IMR-90 (cell line): Measurements from ENCODE around the gene RPAP2. TPM values are rescaled to one million over a fixed set of nuclear protein-coding genes. Genes with fewer than 3 reads are reported as not detected.

Source experiments
- ATAC-seq: fragments of 200-7000 bp; cut with Tn5 transposase; 2 replicates; pipeline ENCODE4 v1.9.1; 2020; ENCODE audit warnings: low read depth, mild to moderate bottlenecking, moderate library complexity
- BruUV-seq: library from RNA; stranded (reverse); fragments of 400-500 nt; replicated peaks from 2 replicates; lab custom pipeline; 2021; lab: Mats Ljungman, UMichigan
- CTCF ChIA-PET: fragments of 300-600 bp; formaldehyde crosslinking; extraction: SDS; loops from one replicate; lab custom pipeline; 2021; ENCODE audit warnings: antibody characterized with exemption; lab: Yijun Ruan, JAX
- POLR2A ChIA-PET: fragments of 300-600 bp; sonication (Branson Sonifier 250); formaldehyde crosslinking; loops from one replicate; lab custom pipeline; 2022; ENCODE audit warnings: antibody characterized with exemption; ENCODE audit not compliant: unreplicated experiment; lab: Charles Lee
- DNase-seq: peaks from one replicate; pipeline ENCODE4 v3.0.0; 2013
- H2AFZ ChIP-seq: replicated peaks from 2 replicates; pipeline ENCODE3; 2013; ENCODE audit warnings: low read length, mild to moderate bottlenecking; ENCODE audit not compliant: poor library complexity
- H2AK5ac ChIP-seq: 2 replicates; pipeline ENCODE4 v1.6.1; 2013; ENCODE audit warnings: low read depth, low read length, inconsistent platforms
- H2AK9ac ChIP-seq: replicated peaks from 2 replicates; pipeline ENCODE3; 2013; ENCODE audit warnings: mild to moderate bottlenecking, low read depth, low read length, moderate library complexity; ENCODE audit not compliant: poor library complexity
- H2BK120ac ChIP-seq: 2 replicates; pipeline ENCODE4 v1.6.1; 2013; ENCODE audit warnings: low read depth, low read length, inconsistent platforms
- H2BK15ac ChIP-seq: 3 replicates; pipeline ENCODE4 v1.6.1; 2013; ENCODE audit warnings: low read depth, low read length, inconsistent platforms
- H2BK20ac ChIP-seq: 2 replicates; pipeline ENCODE4 v1.6.1; 2013; ENCODE audit warnings: low read depth, mild to moderate bottlenecking, inconsistent platforms, low read length, moderate library complexity
- H2BK5ac ChIP-seq: 2 replicates; pipeline ENCODE4 v1.6.1; 2013; ENCODE audit warnings: mild to moderate bottlenecking, low read depth, low read length, inconsistent platforms; ENCODE audit not compliant: poor library complexity, severe bottlenecking
- H3K14ac ChIP-seq: replicated peaks from 2 replicates; pipeline ENCODE4 v1.6.1; 2013; ENCODE audit warnings: low read depth, low read length, inconsistent platforms
- H3K18ac ChIP-seq: 2 replicates; pipeline ENCODE4 v1.6.1; 2013; ENCODE audit warnings: low read depth, low read length, control low read depth
- H3K23ac ChIP-seq: 2 replicates; pipeline ENCODE4 v1.6.1; 2013; ENCODE audit warnings: low read depth, low read length, inconsistent platforms
- H3K27ac ChIP-seq: 2 replicates; pipeline ENCODE4 v1.5.1; 2013; ENCODE audit warnings: mild to moderate bottlenecking, control low read depth, low read length; ENCODE audit not compliant: insufficient read depth
- H3K27me3 ChIP-seq: 2 replicates; pipeline ENCODE4 v1.6.1; 2013; ENCODE audit warnings: low read length; ENCODE audit not compliant: control insufficient read depth, insufficient read depth
- H3K36me3 ChIP-seq: 2 replicates; pipeline ENCODE4 v1.6.1; 2013; ENCODE audit warnings: low read length, mixed read lengths; ENCODE audit not compliant: control insufficient read depth, insufficient read depth
- H3K4ac ChIP-seq: 2 replicates; pipeline ENCODE4 v1.6.1; 2013; ENCODE audit warnings: low read depth, low read length, inconsistent platforms
- H3K4me1 ChIP-seq: 2 replicates; pipeline ENCODE4 v1.6.1; 2013; ENCODE audit warnings: low read length, mixed read lengths; ENCODE audit not compliant: control insufficient read depth, insufficient read depth
- H3K4me2 ChIP-seq: 2 replicates; pipeline ENCODE4 v1.6.1; 2013; ENCODE audit warnings: low read depth, mild to moderate bottlenecking, control low read depth, low read length, moderate library complexity
- H3K4me3 ChIP-seq: 2 replicates; pipeline ENCODE4 v1.5.1; 2013; ENCODE audit warnings: low read depth, mild to moderate bottlenecking, control low read depth, low read length, moderate library complexity; ENCODE audit not compliant: insufficient read depth
- H3K56ac ChIP-seq: 2 replicates; pipeline ENCODE4 v1.6.1; 2013; ENCODE audit warnings: low read length, inconsistent platforms; ENCODE audit not compliant: insufficient read depth; ENCODE audit errors: extremely low read depth
- H3K79me1 ChIP-seq, 2 experiments: 2 replicates each; pipeline ENCODE4 v1.6.1; 2013; ENCODE audit warnings: low read length in 2 of 2, inconsistent platforms in 1 of 2, low read depth in 1 of 2
- H3K9ac ChIP-seq: 2 replicates; pipeline ENCODE4 v1.6.1; 2013; ENCODE audit warnings: low read depth, low read length, control low read depth
- H3K9me1 ChIP-seq: 2 replicates; pipeline ENCODE4 v1.6.1; 2013; ENCODE audit warnings: low read length, inconsistent platforms; ENCODE audit not compliant: insufficient read depth
- H3K9me3 ChIP-seq: 2 replicates; pipeline ENCODE4 v1.6.1; 2013; ENCODE audit warnings: low read length; ENCODE audit not compliant: control insufficient read depth, insufficient read depth
- H4K20me1 ChIP-seq: 2 replicates; pipeline ENCODE4 v1.6.1; 2013; ENCODE audit warnings: low read length, inconsistent platforms; ENCODE audit not compliant: insufficient read depth
- H4K5ac ChIP-seq: 2 replicates; pipeline ENCODE4 v1.6.1; 2013; ENCODE audit warnings: mild to moderate bottlenecking, low read depth, low read length, control low read depth
- H4K8ac ChIP-seq, 2 experiments: 2 replicates each; pipeline ENCODE4 v1.6.1; 2013; ENCODE audit warnings: low read depth in 2 of 2, low read length in 2 of 2, control low read depth in 1 of 2, inconsistent platforms in 1 of 2
- H4K91ac ChIP-seq: 2 replicates; pipeline ENCODE4 v1.6.1; 2013; ENCODE audit warnings: low read depth, low read length, inconsistent platforms; ENCODE audit not compliant: insufficient read depth
- CTCF ChIP-seq: conservative IDR thresholded peaks from 2 replicates; pipeline ENCODE4 v1.5.1; 2012; ENCODE audit warnings: mild to moderate bottlenecking, low read depth, low read length, improper control_type of control experiment
- MXI1 ChIP-seq: IDR thresholded peaks from 2 replicates; pipeline ENCODE4 v1.6.1; 2012; ENCODE audit warnings: low read depth, mild to moderate bottlenecking, low read length, moderate library complexity, borderline replicate concordance
- NFE2L2 ChIP-seq: fragments of 150-350 bp; IDR thresholded peaks from 2 replicates; pipeline ENCODE4 v1.6.1; 2016; ENCODE audit warnings: low read depth, mild to moderate bottlenecking, low read length
- POLR2A ChIP-seq: IDR thresholded peaks from 2 replicates; pipeline ENCODE4 v1.6.1; 2012; ENCODE audit warnings: mild to moderate bottlenecking, low read depth, low read length
- RCOR1 ChIP-seq: IDR thresholded peaks from 2 replicates; pipeline ENCODE4 v1.6.1; 2012; ENCODE audit warnings: mild to moderate bottlenecking, low read length, improper control_type of control experiment; ENCODE audit not compliant: insufficient replicate concordance
- WGBS, 2 experiments: methylation state at CpG; one replicate each; pipeline versions ENCODE4 v1.1.5 to v1.1.7; 2013; ENCODE audit warnings: missing lambda C conversion rate in 2 of 2; ENCODE audit not compliant: insufficient read length in 1 of 2; ENCODE audit errors: extremely low coverage in 2 of 2; 5-methylcytosine and 5-hydroxymethylcytosine counted together
- dilution Hi-C: fragments of 300-500 bp; cut with HindIII; formaldehyde crosslinking; loops from one replicate; pipeline ENCODE4 v1.14.3; 2018; ENCODE audit warnings: low sequenced_read_pairs; ENCODE audit not compliant: unreplicated experiment
- in situ Hi-C: fragments of 300-500 bp; cut with MboI; formaldehyde crosslinking; loops from 3 replicates; pipeline ENCODE4 v1.14.3; 2019; ENCODE audit warnings: low sequenced_read_pairs, inconsistent platforms, mixed read lengths
- intact Hi-C: fragments of 100-400 bp; cut with micrococcal nuclease; formaldehyde crosslinking; loops from 2 replicates; pipeline ENCODE4 v1.10.0; 2022
- polyA plus RNA-seq, 3 experiments: library from polyadenylated mRNA; depleted of rRNA; stranded (reverse); fragments of >200 nt; gene quantifications; 2 replicates each; pipeline ENCODE4 v1.2.3, GENCODE V29; 2012; ENCODE audit warnings: low replicate concordance in 1 of 3
- total RNA-seq: library from RNA; depleted of rRNA; stranded (reverse); fragments of >200 nt; gene quantifications from 2 replicates; pipeline ENCODE4 v1.2.3, GENCODE V29; 2012

The RPAP2 gene
- total and polyA plus RNA-seq, 2 of the 4 experiments (the other 2 are of a cell fraction) = 7.1 to 13.6 TPM

GRCh38 chr1:92342401-92342800 is 43.5 kb downstream of the RPAP2 start:
- Histone ChIP-seq H3K4me2 (no peak overlapping the region), H3K4ac (no peak overlapping the region), H3K4me1 (no peaks in the 10 kb centered on the region), H2BK20ac (no peak overlapping the region), H2BK5ac (no peak overlapping the region), H3K9me3 (no peaks in the 10 kb centered on the region), H3K36me3 (peaks cover 6% of the 10 kb centered on the region), H3K9ac (no peak overlapping the region), H3K4me3 (no peak overlapping the region), H3K23ac (no peak overlapping the region), H4K5ac (no peak overlapping the region), H2AFZ (no peak overlapping the region), H2AK9ac (no peak overlapping the region), H4K91ac (no peak overlapping the region), H3K14ac (no peak overlapping the region), H4K8ac (no peak overlapping the region), H3K79me1 (no peaks in the 10 kb centered on the region; a peak in 1 of 4 replicates), H4K20me1 (no peaks in the 10 kb centered on the region), H3K27ac (no peak overlapping the region), H3K27me3 (no peaks in the 10 kb centered on the region), H3K18ac (no peak overlapping the region), H2AK5ac (no peak overlapping the region), H3K56ac (no peak overlapping the region), H2BK120ac (no peak overlapping the region), H2BK15ac (no peak overlapping the region), H3K9me1 (no peaks in the 10 kb centered on the region)
- CTCF ChIA-PET = no interaction called here
- WGBS, 2 experiments = 100% methylated on average over 1 of the region's 1 CpG; no CpG with 5 or more reads in 1 of the 2 experiments
- DNase-seq (no peak), ATAC-seq (no peak)
- in situ Hi-C loops (no loop called here), dilution Hi-C loops (no loop called here), intact Hi-C loops (no loop called here)
- BruUV-seq = no TSS peak
- TF ChIP-seq CTCF (no peak), POLR2A (no peak), MXI1 (no peak), RCOR1 (no peak), NFE2L2 (no peak)
- POLR2A ChIA-PET = no interaction called here
